Muscle layer of colon (tissue), 2 donors: ENCODE measurements around the gene AURKA.

Experiments used
- H3K27ac ChIP-seq: one replicate; pipeline ENCODE4 v1.7.0; 2013; ENCODE audit warnings: low read depth, mild to moderate bottlenecking, low read length, moderate library complexity
- H3K27me3 ChIP-seq, 2 donors: one replicate each; pipeline ENCODE4 v1.7.0; 2013; ENCODE audit warnings: low read length in 2 of 2, mild to moderate bottlenecking in 2 of 2; ENCODE audit not compliant: insufficient read depth in 2 of 2, control insufficient read depth in 1 of 2
- H3K36me3 ChIP-seq: one replicate; pipeline ENCODE4 v1.7.0; 2013; ENCODE audit warnings: mild to moderate bottlenecking, low read length; ENCODE audit not compliant: insufficient read depth
- H3K4me1 ChIP-seq: one replicate; pipeline ENCODE4 v1.7.0; 2013; ENCODE audit warnings: mild to moderate bottlenecking, low read length; ENCODE audit not compliant: insufficient read depth
- H3K4me3 ChIP-seq, 2 donors: one replicate each; pipeline ENCODE4 v1.7.0; 2013; ENCODE audit warnings: low read length in 2 of 2, low read depth in 1 of 2, mild to moderate bottlenecking in 1 of 2, moderate library complexity in 1 of 2
- H3K9ac ChIP-seq: one replicate; pipeline ENCODE4 v1.7.0; 2013; ENCODE audit warnings: low read length
- H3K9me3 ChIP-seq: one replicate; pipeline ENCODE4 v1.7.0; 2013; ENCODE audit warnings: mild to moderate bottlenecking, low read length
- donor health status: abdominal sarcoma.
- donor health status: Adenocarcinoma of cecum.

The AURKA gene

DNA sequence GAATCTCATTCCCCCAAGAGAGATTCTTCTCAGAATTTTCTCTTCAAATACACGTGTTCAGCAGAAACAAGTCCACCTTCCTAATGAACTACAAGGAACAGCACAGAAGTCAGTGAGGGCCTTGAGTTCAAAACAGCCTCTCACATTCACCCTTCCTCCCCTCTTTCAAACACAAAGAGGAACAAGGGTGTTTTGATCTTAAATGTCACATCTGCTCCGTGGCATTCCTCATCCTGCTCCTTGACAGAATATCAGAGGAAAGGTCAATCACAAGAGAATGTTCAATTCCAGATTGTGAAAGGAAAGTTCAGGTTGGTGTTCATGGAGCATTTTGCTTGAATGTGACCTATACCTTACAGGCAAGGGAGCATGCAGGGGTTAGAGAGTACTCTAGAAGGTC lies 68.8 kb downstream of the AURKA start:
- H3K9ac ChIP-seq: no peak overlapping the region
- H3K9me3 ChIP-seq: no peaks in the 10 kb centered on the region

DNA sequence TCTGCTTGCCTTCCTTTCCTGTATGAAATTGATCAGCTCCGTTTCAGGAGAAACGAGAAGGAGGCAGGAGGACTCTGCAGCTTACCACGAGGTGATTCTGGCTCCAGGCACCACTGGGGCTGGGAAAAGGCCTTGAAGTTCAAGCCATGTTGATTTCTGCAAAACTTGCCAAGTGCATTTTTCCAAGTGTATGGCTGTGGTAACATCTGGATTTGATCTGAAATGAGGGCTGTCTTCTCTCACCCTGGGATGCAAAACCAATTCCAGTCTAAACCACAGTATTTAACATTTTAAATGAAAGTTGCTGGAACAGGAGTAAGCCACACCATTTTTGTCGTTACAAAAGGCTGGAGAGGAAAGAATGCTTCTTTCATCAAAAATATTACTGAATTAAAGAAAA lies 69.3 kb downstream of the AURKA start:
- H3K27ac ChIP-seq: no peak overlapping the region
- H3K36me3 ChIP-seq: no peaks in the 10 kb centered on the region
- H3K4me3 ChIP-seq: no peak overlapping the region
- no peaks in the 10 kb centered on the region for H3K9me3 ChIP-seq
- no peaks in the 10 kb centered on the region for H3K27me3 ChIP-seq
- no peak overlapping the region for H3K9ac ChIP-seq
- no peaks in the 10 kb centered on the region for H3K4me1 ChIP-seq

More for the DNA sequence above, 68.8 kb downstream of the AURKA start:
- Histone ChIP-seq H3K4me3 (no peak overlapping the region), H3K27me3 (no peaks in the 10 kb centered on the region), H3K27ac (no peak overlapping the region), H3K36me3 (no peaks in the 10 kb centered on the region), H3K4me1 (no peaks in the 10 kb centered on the region)
